HG02938 (cell line): ENCODE measurements around the gene DRGX.
A peak's percentile ranks its signal among the peaks of the same experiment; 100 is the strongest.

ENCODE experiments used
- ATAC-seq: cut with Tn5 transposase; IDR thresholded peaks from one replicate; pipeline ENCODE4 v1.9.1; 2021; ENCODE audit warnings: mild to moderate bottlenecking, moderate library complexity; ENCODE audit not compliant: unreplicated experiment

DRGX gene

DNA sequence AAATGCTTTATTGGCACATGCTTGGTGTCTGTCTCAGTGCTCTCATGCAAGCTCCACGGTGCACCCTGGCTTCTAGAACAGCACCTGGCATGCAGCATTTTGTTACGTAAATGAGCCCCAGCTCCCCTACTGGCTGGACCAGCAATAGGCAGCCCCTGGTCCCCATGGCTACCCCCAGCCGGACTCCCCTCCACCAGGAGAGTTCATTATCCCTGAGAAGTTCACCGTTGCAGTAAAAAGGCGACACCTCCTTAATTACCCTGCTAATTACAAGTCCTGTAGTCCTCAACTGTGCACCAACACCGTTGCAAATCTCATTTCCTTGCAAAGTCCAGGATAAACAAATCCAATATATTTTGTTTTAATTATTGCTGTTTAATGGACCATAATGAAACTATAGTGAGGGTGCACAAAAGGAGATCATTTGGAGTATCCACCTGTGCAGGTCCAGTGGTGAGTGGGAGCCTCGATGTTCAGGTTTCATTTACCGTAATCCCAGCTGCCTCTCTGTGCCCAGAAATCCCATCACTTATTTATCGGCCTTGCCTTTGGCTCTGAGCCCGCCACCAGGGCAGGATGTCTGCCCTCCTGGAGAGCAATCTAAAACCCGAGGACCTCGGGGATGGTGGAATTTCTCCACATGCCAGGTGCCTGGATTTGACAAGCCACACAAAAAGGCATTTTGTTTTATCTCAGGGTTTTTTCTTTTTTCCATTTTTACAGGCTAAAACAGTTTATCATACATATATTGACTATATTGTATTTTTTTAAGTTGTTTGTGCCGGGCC is 12.8 kb upstream of the DRGX start:
- ATAC-seq: no peak

DNA sequence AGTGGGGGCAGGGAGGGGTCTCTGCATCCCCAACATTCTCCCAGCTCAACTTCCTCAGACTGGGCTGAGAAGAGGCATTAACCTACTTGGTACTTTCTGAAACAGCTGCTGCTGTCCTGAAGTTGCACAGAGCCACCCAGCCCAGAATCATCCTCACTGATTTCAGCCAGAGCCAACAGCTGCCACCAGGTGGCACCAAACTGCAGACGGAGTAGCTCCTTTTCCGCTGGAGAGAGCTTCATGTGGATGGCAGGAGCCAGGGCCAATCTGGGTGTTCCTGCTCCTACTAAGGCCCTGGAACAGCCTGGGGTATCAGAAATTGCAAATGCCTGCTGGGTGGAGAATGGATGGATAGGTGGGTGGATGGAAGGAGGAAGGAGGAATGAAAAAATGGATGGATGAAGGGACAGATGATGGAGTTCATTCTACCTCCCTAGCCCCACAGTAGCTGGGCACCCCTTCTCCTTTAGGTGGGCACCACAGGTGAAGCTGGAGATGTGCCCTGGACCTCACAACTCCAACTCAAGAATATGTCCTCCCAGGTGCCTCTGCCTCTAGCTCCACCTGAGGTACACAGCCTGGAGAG is 11.8 kb upstream of the DRGX start:
- peak; percentile 61 for ATAC-seq

DNA sequence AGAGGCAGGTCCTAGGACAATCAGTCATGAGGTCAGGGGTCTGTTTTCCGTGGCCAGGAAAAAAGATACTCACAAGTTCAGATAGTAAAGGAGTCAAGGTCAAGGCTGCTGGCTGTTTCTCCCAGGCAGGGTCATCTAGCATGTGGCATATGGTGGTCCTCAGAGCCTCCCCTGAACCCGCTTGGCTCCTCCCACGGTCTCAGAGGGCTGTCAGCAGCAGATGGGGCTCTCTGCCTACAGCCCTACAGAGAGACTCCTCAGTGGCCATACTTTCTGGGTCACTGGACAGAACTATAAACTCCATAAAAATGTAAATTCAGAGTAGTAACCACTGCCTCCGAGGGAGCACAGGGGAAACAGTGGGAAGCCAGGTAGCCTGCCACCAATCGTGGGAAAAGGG is 11.3 kb upstream of the DRGX start:
- ATAC-seq: no peak

DNA sequence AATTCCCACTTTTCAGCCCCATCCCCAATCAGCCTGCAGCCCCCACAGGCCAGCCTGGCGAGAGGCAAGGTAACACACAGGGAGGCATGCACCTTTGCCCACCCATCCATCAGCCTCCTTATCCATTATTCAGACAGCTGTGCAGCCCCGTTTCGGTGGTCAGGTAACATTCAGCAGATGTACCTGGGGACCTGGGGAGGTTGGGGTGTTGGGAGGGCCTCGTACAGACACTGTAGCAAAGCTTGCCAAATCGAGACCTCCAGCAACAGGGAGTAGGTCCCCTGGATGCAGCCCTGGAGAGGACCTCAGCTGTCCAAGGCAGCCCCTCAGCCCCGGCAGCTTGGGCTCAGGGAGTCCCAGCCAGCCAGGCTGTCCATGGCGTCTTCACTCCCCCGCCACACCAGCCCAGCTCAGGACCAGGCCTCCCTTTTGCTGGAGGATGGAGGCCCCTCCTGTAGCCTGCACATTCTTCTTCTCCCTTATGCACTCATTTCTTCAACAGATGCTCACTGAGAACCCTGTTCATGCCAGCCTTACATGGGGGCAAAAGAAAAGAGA is 8.5 kb upstream of the DRGX start:
- no peak for ATAC-seq

DNA sequence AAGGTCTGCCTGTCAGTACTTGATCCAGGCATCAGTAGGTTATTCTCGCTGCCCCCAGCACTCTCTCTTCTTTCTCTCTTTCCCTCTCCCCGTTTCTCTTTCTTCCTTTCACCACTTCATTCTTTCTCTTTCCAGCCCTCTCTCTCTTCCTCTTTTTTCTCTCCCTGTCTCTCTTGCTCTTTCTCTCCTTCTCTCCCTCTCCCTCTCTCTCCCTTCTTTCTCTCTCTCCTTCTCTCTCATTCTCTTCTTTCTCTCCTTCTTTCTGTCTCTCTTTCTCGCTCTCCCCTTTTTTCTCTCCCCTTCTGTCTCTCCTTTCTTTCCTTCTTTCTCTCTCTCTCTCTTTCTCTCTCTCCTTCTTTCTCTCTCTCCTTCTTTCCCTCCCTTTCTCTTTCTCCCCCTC is 7.5 kb upstream of the DRGX start:
- ATAC-seq: no peak

DNA sequence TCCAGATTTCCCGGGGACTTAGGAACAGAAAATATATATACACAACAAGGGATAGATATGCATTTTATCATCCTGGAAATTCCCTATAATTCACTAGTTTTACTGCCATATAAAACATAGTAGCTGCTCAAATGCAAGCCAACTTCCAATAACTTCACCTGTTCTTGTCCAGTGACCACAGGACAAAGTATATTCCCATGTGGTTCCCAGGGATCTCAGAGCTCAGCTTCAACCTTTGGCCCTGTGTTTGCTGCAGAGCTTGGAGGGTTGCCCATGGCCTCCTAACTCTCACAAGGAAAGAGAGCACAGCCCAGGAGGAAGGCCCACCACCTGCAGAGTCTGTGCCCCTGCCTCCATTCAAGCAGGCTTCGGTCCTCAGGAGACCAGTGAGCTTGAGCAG is 4.5 kb upstream of the DRGX start:
- no peak for ATAC-seq

DNA sequence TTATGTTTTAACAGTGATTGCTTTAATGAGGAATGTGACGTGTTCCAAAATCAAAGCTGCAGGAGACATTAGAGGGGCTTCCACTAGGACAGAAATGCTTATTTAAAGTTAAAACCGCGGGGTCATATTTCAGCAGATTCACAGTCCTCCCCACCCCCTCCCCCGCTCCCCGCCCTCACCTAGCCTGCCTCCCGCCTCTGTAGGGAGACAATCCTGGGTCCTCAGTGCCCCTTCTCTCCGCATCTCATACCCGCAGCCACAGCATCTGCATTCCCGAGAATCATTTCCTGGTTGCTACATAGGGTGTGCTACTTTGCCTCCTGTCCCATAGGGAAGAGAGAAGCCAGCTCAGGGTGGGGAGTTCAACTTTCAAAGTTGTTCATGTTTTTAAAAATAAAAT is 3.1 kb upstream of the DRGX start:
- no peak for ATAC-seq

DNA sequence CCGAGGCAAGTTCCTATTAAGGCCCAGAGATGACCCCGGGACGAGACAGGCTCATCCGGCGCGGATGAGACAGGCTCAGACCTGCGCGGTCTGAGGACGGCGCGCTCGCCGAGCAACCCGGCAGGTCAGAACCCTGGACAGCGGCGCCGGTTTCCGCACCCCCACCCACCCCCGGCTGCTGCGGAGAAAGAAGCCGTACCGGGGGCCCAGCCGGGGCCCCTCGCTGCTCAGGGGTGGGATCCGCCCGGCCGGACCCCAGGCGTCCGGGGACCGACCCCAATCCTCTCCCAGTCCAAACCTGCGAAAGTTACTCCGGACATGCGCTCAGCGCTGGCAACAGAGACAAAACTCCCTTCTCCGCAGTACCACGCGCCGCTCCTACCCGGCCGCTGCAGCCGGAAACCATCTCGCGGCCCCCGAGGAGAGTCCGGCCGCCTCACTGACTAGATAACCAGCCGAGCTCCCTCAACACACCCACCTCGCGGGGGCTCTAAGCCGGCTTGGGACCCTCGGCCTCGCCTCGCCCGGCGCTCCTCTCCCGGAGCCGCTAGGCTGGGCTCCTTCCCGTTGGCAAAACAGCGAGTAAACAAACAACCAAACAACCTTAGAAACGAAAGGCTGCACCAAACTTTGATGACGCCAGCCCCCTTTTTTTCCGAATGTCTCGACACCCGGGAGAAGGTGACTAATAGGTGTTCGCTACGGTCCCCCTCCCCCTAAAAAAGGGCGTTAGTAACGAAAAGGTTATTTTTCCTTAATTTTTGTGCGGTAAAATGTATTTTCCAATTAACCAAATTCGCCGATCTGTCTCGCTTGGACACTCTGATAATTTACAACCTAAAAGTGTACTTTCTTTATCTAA is 2.3 kb upstream of the DRGX start:
- ATAC-seq: peak; percentile 75

DNA sequence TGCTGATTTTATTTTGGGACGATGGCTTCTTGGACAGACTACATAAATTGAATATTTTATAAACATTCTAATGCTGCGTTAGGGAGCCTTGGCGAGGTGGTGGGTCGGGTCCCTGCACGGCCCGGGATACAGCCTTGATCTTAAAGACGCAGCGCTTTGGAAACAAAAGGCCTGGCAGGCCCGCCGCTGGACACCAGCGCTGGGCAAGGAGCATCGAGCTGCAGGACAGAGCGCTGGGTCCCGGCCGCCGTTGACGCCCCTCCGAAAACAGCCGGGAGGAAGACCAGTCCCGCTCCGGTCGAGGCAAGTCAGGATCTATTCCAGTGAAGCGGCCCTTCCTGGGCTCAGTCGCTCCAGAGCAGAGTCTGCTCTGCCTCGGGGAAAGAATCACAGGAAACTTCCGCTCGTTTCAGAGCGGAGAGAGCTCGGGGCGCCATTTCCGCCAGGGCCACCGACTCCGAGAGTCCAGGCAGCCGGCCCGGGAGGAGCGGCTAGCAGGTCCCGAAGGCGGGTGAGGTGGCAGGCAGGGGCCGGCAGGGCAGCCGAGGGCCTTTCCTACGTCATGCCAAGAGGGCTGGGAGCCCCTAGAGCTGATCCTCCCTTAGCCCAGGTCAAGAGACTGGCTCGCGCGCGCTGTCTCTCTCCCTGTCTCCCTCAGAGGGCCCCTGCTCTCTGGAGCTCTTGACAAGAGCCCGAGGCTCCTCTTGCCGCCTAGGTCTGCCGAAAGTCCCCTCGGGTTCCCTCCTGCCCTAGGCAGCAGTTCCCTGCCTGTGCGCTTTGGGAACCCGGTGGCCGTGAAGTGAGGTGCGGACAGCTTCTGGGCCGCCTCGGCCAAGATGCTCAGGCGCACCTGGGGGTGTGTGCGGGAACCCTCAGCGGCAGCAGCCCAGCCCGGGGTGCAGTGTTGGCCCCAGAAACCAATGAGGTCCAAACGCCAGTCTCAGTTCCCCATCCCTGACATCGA is 1.4 kb upstream of the DRGX start:
- ATAC-seq: peak; percentile 33

DNA sequence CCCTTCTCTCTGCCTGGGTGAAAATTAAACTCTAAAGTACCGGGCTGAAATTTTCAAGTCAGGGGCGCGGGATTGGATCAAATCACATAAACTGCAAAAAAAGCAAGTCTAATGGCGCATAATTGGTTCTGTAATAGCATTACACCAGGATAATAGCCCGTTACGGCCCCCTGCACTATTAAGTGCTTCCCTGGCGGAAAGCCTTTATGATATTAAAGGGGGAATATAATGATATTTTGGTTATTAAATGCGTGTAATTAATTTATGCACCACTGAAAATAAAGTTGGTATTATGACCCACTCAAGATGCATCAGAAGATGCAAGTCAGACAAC is 744 bp upstream of the DRGX start:
- no peak for ATAC-seq

DNA sequence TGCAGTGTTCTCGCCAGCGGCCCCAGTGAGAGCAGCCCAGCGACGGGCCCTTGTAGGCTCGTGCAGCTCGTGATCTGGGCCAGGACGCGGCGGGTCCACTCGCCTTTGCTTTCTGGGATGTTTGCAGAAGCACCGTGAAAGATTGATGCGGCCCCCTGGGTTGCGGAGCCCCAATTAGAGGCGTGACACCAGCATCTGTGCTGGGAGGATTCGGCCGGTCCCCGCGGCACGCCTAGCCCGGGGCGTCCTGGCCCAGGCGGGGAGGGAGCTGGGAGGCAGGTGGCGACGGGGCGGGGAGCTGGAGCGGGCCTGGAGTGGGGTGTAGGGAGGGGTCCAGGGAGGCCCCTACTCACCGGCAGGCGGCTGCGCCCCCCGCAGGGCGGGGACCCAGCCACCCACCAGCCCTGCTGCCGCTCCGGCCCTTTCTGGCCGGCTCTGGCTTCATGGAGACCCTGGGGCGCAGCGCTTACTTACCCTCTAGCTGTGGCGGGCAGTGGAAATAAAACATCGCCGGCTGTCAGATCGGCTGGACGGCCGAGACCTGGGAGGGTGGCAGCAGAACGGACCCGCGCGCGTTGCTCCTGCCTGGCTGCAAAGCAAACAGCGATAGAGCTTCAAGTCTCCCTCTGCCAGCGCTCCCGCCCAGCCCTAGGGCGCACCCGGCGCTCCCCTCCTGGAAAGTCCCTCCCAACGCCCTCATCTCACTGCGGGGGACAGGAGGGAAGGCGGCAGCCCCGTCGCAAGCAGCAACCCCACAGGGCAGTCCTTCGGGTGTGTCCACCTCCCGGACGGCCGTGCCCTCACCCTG is 752 bp downstream of the DRGX start:
- ATAC-seq: no peak

DNA sequence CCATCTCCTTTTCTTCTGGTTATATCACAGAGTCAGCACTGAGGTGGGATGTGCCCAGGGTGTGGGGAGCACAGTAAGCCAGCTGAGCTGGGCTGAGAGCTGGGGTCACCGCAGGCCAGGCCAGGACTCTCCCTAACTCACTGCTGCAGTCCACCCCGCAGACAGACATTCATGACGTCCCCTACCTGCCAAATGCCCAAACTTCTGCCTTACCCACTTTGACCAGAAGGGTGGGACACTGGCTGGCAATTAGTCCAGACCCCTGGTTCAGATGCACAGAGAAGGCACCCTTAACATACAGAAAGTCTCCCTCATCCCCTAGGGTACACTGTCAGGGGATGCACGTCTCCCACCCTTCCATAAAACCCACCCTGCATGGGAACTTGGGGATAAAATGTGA is 2.1 kb downstream of the DRGX start:
- no peak for ATAC-seq

DNA sequence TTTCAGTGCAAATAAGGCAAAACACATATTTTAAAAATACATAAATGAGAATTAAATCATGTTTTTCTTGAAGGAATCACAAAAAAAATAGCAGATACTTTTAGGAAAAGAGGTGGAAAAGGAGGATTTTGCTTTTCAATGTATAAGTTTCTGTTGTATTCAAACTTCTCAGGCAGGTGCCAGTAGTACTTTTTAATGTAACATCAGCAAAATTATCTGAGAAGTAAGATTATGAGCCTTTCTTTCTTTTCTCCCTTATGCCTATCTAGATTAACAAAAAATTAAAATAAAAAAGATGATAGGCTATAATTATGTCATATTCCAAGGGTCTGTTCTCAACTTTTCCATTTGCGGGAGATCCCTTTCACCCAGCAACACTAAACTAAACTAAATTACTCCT is 2.6 kb downstream of the DRGX start:
- no peak for ATAC-seq

DNA sequence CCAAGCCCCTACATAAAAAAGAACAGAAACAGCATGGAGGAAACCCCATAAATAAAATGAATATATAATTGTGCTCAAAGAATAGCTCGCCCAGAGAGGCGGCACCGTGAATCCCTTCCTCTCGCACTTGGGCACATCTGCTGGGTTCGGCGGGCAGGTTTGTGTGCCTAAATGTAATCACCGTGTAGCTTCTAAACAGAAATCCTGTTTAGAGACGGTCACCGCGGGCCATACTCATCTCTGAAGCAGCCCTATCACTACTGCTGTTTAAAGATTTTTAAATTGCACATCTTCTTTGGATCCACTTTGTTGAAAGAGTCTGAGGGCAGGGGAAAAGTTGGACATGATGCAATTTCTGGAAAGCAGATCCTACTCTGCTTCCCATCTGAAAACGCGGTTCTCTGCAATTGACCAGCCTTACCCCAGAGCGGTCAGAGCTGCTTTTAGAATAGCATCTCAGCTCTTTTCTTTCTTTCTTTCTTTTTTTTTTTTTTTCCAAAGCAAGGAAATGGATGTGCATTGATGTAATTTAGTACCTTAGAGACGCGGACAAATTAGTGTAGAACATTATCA is 6.4 kb downstream of the DRGX start:
- ATAC-seq: no peak

DNA sequence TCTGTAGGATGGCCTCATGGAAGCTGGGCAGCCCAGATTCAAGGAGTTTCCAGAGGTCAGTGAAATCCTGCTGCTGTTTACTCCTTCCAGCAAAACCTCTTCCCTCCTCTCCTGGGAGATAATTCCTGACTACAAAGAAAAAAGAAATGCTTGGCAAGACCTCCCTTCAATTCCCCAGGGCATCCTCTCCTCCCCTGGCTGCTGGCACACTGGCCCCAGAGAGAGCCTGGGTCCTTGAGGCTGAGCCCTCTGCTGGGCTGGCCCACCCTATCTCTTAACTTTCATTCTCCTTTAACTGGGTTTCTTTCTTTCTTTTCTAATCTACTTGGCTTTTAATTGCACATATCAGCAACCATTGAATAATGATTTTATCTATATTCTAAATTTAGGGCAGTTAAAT is 7.7 kb downstream of the DRGX start:
- no peak for ATAC-seq

DNA sequence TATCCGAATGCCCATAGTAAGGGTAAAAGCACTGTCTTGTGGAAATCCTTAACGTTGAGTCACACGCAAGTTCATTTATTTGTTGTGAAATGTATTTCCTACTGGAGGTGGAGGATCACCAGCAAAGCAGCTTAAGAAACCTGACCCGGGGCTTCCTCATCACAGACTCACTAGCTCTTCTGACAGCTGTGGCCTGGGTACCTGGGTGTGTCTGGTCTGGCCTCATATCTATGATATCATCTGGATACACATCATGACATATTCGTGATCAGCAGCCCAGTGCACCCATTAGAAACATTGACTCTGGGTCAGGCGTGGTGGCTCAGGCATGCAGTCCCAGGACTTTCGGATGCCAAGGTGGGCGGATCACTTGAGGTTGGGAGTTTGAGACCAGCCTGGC is 8.8 kb downstream of the DRGX start:
- no peak for ATAC-seq

DNA sequence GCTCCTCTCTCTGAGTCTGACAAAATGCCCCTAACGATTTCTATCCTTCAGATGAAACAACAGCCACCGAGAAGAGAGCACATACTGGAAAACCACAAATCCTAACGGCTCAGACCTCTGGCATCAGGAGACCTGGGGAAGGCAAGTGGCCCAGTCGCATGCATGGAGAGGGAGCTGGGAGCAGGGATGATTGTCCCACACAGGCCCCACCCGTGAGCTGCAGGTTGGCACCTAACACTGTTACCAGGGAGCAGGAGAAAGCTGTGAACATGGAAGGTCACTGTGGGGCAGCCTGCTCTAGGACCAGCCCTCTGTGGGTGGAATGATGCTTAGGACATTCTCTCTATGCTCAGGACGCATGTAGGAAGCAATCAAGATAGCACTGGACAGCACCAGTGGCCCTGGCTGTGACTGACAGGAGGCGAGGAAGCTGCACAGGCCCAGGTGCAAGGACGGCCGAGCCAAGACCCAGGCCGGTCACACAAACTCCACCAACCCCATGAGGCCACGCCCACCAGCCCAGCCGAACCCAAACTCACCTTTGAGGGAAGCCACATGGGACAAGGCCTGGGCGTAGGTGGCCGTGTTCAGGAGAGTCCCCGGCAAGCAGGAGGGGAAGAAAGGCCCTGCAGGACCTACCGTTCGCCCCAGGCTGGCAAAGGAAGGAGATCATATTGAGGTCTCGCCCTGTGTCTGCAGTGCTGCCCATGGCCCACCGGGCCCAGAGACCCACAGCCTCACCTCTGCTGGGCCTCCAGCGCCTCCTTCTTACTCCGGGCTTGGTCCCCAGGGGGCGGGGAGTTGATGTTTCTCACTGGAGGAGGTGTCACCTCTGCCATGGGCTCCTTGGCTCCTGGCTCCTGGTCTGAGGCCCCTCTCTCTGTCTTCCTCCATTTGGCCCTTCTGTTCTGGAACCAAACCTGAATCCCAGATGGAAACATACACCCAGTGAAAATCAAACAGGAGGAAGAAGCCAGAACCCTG is 9.7 kb downstream of the DRGX start:
- no peak for ATAC-seq

DNA sequence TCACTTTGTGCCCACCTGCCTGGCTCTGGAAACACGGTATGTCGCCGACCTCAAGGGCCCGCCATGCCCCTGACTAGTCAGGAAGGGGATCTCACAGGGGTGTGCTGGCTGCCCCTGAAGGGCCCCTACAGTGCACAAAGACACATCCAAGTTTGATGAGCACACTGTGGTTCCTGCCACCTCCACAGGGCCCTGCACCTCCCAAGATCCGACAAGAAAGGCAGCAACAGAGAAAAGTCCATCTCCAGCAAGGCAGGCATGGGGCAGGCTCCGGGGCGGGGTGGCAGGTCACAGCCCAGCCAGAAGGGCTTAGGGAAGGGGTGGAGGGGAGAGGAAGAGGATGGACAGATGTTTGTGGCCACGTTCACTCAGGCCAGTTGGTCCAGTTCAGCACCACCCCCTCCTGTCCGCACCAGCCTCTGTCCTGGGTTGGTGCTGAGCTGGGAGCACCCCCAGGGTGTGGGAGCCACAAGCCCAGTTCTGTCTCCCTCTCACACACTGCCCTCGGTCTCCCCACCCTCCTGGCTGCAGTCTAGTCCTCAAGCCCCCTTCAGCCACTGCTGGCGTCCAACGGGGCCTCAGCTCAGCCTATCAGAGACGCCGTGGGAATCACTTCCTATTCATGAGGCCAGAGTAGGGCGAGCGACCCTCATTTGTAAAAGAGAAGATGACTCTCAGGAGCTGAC is 11.5 kb downstream of the DRGX start:
- ATAC-seq: no peak
